Hematopoietic multipotent progenitor cell (in vitro differentiated cells): Measurements from ENCODE around the gene RNU7-1. TPM values are rescaled to one million over a fixed set of nuclear protein-coding genes. Genes with fewer than 3 reads are reported as not detected.

ENCODE experiments used
- DNase-seq, 3 donors: peaks; one replicate each; pipeline ENCODE4 v3.0.0-alpha.2; 2011 to 2015; ENCODE audit warnings: low read depth in 2 of 3, low spot score in 2 of 3
- small RNA-seq: library from RNA; depleted of rRNA; stranded (forward); fragments of <200 nt; gene quantifications from one replicate; pipeline ENCODE3, GENCODE V24; 2012
- total RNA-seq: library from RNA; depleted of rRNA; stranded (reverse); fragments of >200 nt; gene quantifications from one replicate; pipeline ENCODE4 v1.2.3, GENCODE V29; 2012

The RNU7-1 gene
- total RNA-seq, 1 donor = not detected

- DNase-seq = no peak
Observed at GRCh38 chr12:6981152-6982052, 37.8 kb downstream of the RNU7-1 start.

- DNase-seq = no peak
Observed at GRCh38 chr12:6982532-6982931, 38.9 kb downstream of the RNU7-1 start.

- no peak for DNase-seq
Observed at GRCh38 chr12:6987956-6988553, 44.4 kb downstream of the RNU7-1 start.

Small RNAs within 50 kb of the gene (small RNA-seq; reads per million reads assigned to genes)
- gene MIR141 (12.5 reads per million, percentile 93 among the genes with 10 or more reads in this experiment), gene MIR200C (36.0 reads per million, percentile 96 among the genes with 10 or more reads in this experiment), gene RNU7-1 (not detected), gene SCARNA12 (3.4 reads per million, percentile 81 among the genes with 10 or more reads in this experiment)

Other genes with a start within 250 kb of the RNU7-1 start
- gene PIANP, start 243.0 kb upstream of the RNU7-1 start, total RNA-seq = under 0.01 TPM
- 55.7 TPM for gene COPS7A, start 219.8 kb upstream of the RNU7-1 start, total RNA-seq
- gene MLF2, start 190.7 kb upstream of the RNU7-1 start, total RNA-seq = 213 TPM
- 27.7 TPM for gene PTMS, start 177.5 kb upstream of the RNU7-1 start, total RNA-seq
- gene LAG3, start 171.3 kb upstream of the RNU7-1 start, total RNA-seq = 12.1 TPM
- gene CD4, start 154.3 kb upstream of the RNU7-1 start, total RNA-seq = 3.8 TPM
- 29.6 TPM for gene GPR162, start 122.0 kb upstream of the RNU7-1 start, total RNA-seq
- 13.2 TPM for gene P3H3, start 115.4 kb upstream of the RNU7-1 start, total RNA-seq
- gene GNB3, start 102.9 kb upstream of the RNU7-1 start, total RNA-seq = 1.9 TPM
- 3.5 TPM for gene CDCA3, start 92.5 kb upstream of the RNU7-1 start, total RNA-seq
- gene USP5, start 91.7 kb upstream of the RNU7-1 start, total RNA-seq = 78.1 TPM
- gene TPI1, start 76.3 kb upstream of the RNU7-1 start, total RNA-seq = 440 TPM
- 10.8 TPM for gene SPSB2, start 70.5 kb upstream of the RNU7-1 start, total RNA-seq
- gene LRRC23, start 39.0 kb upstream of the RNU7-1 start, total RNA-seq = 16.2 TPM
- gene ENO2, start 29.2 kb upstream of the RNU7-1 start, total RNA-seq = 14.0 TPM
- 25.0 TPM for gene ATN1, start 15.9 kb upstream of the RNU7-1 start, total RNA-seq
- 336 TPM for gene C12orf57, start 206 bp downstream of the RNU7-1 start, total RNA-seq
- 403 TPM for gene PTPN6, start 7.5 kb downstream of the RNU7-1 start, total RNA-seq
- 344 TPM for gene PHB2, start 26.8 kb downstream of the RNU7-1 start, total RNA-seq
- 22.4 TPM for gene EMG1, start 27.1 kb downstream of the RNU7-1 start, total RNA-seq
- gene LPCAT3, start 74.7 kb downstream of the RNU7-1 start, total RNA-seq = 33.1 TPM
- 0.81 TPM for gene C1S, start 116.9 kb downstream of the RNU7-1 start, total RNA-seq
- 11.0 TPM for gene C1R, start 148.6 kb downstream of the RNU7-1 start, total RNA-seq
- 71.9 TPM for gene C1RL, start 165.4 kb downstream of the RNU7-1 start, total RNA-seq
- gene RBP5, start 185.1 kb downstream of the RNU7-1 start, total RNA-seq = under 0.01 TPM
- 53.9 TPM for gene CLSTN3, start 186.6 kb downstream of the RNU7-1 start, total RNA-seq
- 32.3 TPM for gene PEX5, start 245.9 kb downstream of the RNU7-1 start, total RNA-seq